ENCODE measurements around the gene RASSF5. TPM values are rescaled to one million over a fixed set of nuclear protein-coding genes. Genes with fewer than 3 reads are reported as not detected.

The RASSF5 gene
- total and polyA plus RNA-seq, 2 of the 13 experiments (the other 11 are each of a cell fraction or from before 2014, with no cell fraction given): 0.18 to 0.40 TPM

GRCh38 chr1:206513312-206514111, 6.2 kb downstream of the RASSF5 start:
- no peaks in the 10 kb centered on the region for H3K36me3 ChIP-seq (replicated peaks in 1 of 2; ENCODE audit: control insufficient read depth in 1 of 2, insufficient read depth in 2 of 2, low read length in 2 of 2)
- TF ChIP-seq MED13 (CRISPR knock-in tag; IDR thresholded peaks at IDR 0.05) (no peak), SRSF1 (optimal IDR thresholded peaks at IDR 0.05; ENCODE audit: low read depth, low read length) (no peak), KAT8 (CRISPR knock-in tag; IDR thresholded peaks at IDR 0.05) (no peak), SAP130 (CRISPR knock-in tag; IDR thresholded peaks at IDR 0.05; ENCODE audit: low read depth) (no peak), TP53 (CRISPR knock-in tag; conservative IDR thresholded peaks at IDR 0.05) (no peak), ZNF605 (CRISPR knock-in tag; IDR thresholded peaks at IDR 0.05) (no peak), POLR2G (IDR thresholded peaks at IDR 0.05; ENCODE audit: low read depth, low read length) (no peak), HMGXB4 (CRISPR knock-in tag; IDR thresholded peaks at IDR 0.05; ENCODE audit: borderline replicate concordance in 1 of 2, low read depth in 1 of 2) (no peak), ZXDC (CRISPR knock-in tag; IDR thresholded peaks at IDR 0.05) (no peak)
- intact Hi-C loops (cut with micrococcal nuclease; ENCODE audit: unreplicated experiment): no loop called here
- in situ Hi-C loops (cut with HindIII; ENCODE audit: extremely low pct_ligation_motif_present, low pct_unique_long_range_greater_than_20kb): no loop called here
- H2AFZ ChIP-seq (ENCODE audit: low read length): no peak overlapping the region
- POLR2A ChIA-PET: no interaction called here
- peaks cover 55% of the 10 kb centered on the region for H3K4me1 ChIP-seq (ENCODE audit: insufficient read depth, low read length)
- no peak overlapping the region for H3K4me3 ChIP-seq (replicated peaks in 1 of 3; ENCODE audit: insufficient read depth in 1 of 3, low read depth in 2 of 3, low read length in 3 of 3)
- DNase-seq (ENCODE audit: low spot score) (no peak), ATAC-seq (no peak), FAIRE-seq (no peak)
- no peak overlapping the region for H3K27ac ChIP-seq (ENCODE audit: extremely low read length, insufficient read depth, low read length)
- CTCF ChIA-PET (ENCODE audit: low intra/inter-chr PET ratio, low total read pairs): no interaction called here
- peaks cover 1 to 3% of the 10 kb centered on the region in 2 experiments; a peak in 2 of 5 replicates for H3K27me3 ChIP-seq (ENCODE audit: control insufficient read depth in 1 of 2, insufficient read depth in 2 of 2, low read length in 2 of 2)
- H3K9me3 ChIP-seq (ENCODE audit: low read length): no peaks in the 10 kb centered on the region
- no peak overlapping the region for H3K9ac ChIP-seq (ENCODE audit: insufficient read depth, low read depth, low read length)
- BruUV-seq (replicated peaks): no TSS peak
- no peaks in the 10 kb centered on the region for H3K79me2 ChIP-seq (ENCODE audit: insufficient read depth, low read length)
- H4K20me1 ChIP-seq (ENCODE audit: insufficient read depth, low read length): no peaks in the 10 kb centered on the region
- WGBS (ENCODE audit: low lambda C conversion rate): 52% methylated on average over 9 of the region's 11 CpGs
- H3K4me2 ChIP-seq (ENCODE audit: low read depth, low read length): no peak overlapping the region
